CD4-positive, alpha-beta T cell (primary cell): ENCODE results near the gene CAPZB. TPM values are rescaled to one million over a fixed set of nuclear protein-coding genes. Genes with fewer than 3 reads are reported as not detected.

Experiments
- ATAC-seq: fragments of 200-7000 bp; cut with Tn5 transposase; one replicate; pipeline ENCODE4 v1.10.0; 2022; ENCODE audit warnings: mild to moderate bottlenecking; ENCODE audit not compliant: poor library complexity
- CTCF ChIA-PET: fragments of 350-600 bp; sonication (Branson Sonifier 250); formaldehyde crosslinking; loops from one replicate; lab custom pipeline; 2021; ENCODE audit warnings: antibody characterized with exemption, inconsistent platforms; lab: Charles Lee
- POLR2A ChIA-PET: fragments of 350-600 bp; sonication (Branson Sonifier 250); formaldehyde crosslinking; loops from one replicate; lab custom pipeline; 2021; ENCODE audit warnings: antibody characterized with exemption, inconsistent platforms; lab: Charles Lee
- DNase-seq, 14 experiments: peaks; one replicate each; pipeline ENCODE4 v3.0.0-alpha.2; 2013 to 2020; ENCODE audit warnings: mixed read lengths in 2 of 14
- H3K27ac ChIP-seq, 2 donors: one replicate each; pipeline versions ENCODE4 v1.5.1 to v1.7.0; 2013; ENCODE audit warnings: low read length in 2 of 2, low read depth in 1 of 2, mild to moderate bottlenecking in 1 of 2
- H3K27me3 ChIP-seq, 2 experiments: 1 replicate in 1 of 2; 2 replicates in 1 of 2; pipeline versions ENCODE4 v1.6.1 to v1.7.0; 2013; ENCODE audit warnings: low read length in 2 of 2, control low read depth in 1 of 2, mild to moderate bottlenecking in 1 of 2, moderate library complexity in 1 of 2; ENCODE audit not compliant: insufficient read depth in 2 of 2, control insufficient read depth in 1 of 2
- H3K36me3 ChIP-seq: one replicate; pipeline ENCODE4 v1.6.1; 2013; ENCODE audit warnings: low read length, control low read depth; ENCODE audit not compliant: insufficient read depth
- H3K4me1 ChIP-seq: one replicate; pipeline ENCODE4 v1.6.1; 2013; ENCODE audit warnings: low read length, control low read depth; ENCODE audit not compliant: insufficient read depth
- H3K4me3 ChIP-seq: one replicate; pipeline ENCODE4 v1.5.1; 2013; ENCODE audit warnings: mild to moderate bottlenecking, low read length, moderate library complexity
- H3K9me3 ChIP-seq, 2 experiments: 1 replicate in 1 of 2; 2 replicates in 1 of 2; pipeline versions ENCODE4 v1.6.1 to v1.7.0; 2013; ENCODE audit warnings: low read length in 2 of 2, mild to moderate bottlenecking in 2 of 2, control low read depth in 1 of 2, moderate library complexity in 1 of 2; ENCODE audit not compliant: control insufficient read depth in 1 of 2, insufficient read depth in 1 of 2
- H3K27ac Mint-ChIP-seq: one replicate; pipeline ENCODE4 v1.8.0; 2020; ENCODE audit warnings: mixed read lengths
- H3K27me3 Mint-ChIP-seq: one replicate; pipeline ENCODE4 v1.8.0; 2021; ENCODE audit warnings: mixed read lengths
- H3K36me3 Mint-ChIP-seq: one replicate; pipeline ENCODE4 v1.8.0; 2021; ENCODE audit warnings: low read depth, mixed read lengths
- H3K4me1 Mint-ChIP-seq: one replicate; pipeline ENCODE4 v1.8.0; 2021; ENCODE audit warnings: low read depth, mixed read lengths
- H3K4me3 Mint-ChIP-seq: one replicate; pipeline ENCODE4 v1.8.0; 2020; ENCODE audit warnings: mild to moderate bottlenecking, mixed read lengths
- H3K9me3 Mint-ChIP-seq: one replicate; pipeline ENCODE4 v1.8.0; 2020; ENCODE audit warnings: mixed read lengths
- CTCF ChIP-seq: fragments of 200-600 bp; IDR thresholded peaks from one replicate; pipeline ENCODE4 v1.8.0; 2022; ENCODE audit warnings: antibody characterized with exemption, mild to moderate bottlenecking
- intact Hi-C, 2 experiments: fragments of 100-400 bp; cut with DNase I in 1 of 2; cut with micrococcal nuclease in 1 of 2; formaldehyde crosslinking; loops; one replicate each; pipeline versions ENCODE4 v1.15.1 to v1.9.0; 2023 to 2025; cut with DNase I, micrococcal nuclease
- total RNA-seq, 174 experiments: library from RNA in 2 of 174; stranded (reverse) in 2 of 174; gene quantifications; one replicate each; pipeline ENCODE4 v1.2.3 and lab custom pipeline; 2021 to 2026

The CAPZB gene
- total RNA-seq, 2 experiments from 2014 or later, result 168 to 173 TPM

GRCh38 chr1:19347533-19348172, 137.7 kb downstream of the CAPZB start:
- H3K27ac Mint-ChIP-seq, result peak overlapping the region; percentile 51
- no peaks in the 10 kb centered on the region for H3K4me1 Mint-ChIP-seq
- ChIA-PET CTCF (interaction anchor here (1.5 kb wide), 1 partner anchor 235 kb away, joined by 4 read pairs; no protein-coding TSS in a partner anchor), POLR2A (interaction anchor here (0.8 kb wide), 1 partner anchor 16 kb away, joined by 3 read pairs; no protein-coding TSS in a partner anchor)
- H3K4me3 Mint-ChIP-seq, result no peak overlapping the region
- intact Hi-C loops, result no loop called here
- Histone ChIP-seq H3K4me3 (no peak overlapping the region), H3K4me1 (no peaks in the 10 kb centered on the region), H3K36me3 (peaks cover 80% of the 10 kb centered on the region), H3K27ac (no peak overlapping the region), H3K27me3 (no peaks in the 10 kb centered on the region), H3K9me3 (no peaks in the 10 kb centered on the region)
- no peak for DNase-seq
- H3K9me3 Mint-ChIP-seq, result no peaks in the 10 kb centered on the region
- no peak for ATAC-seq
- no peaks in the 10 kb centered on the region for H3K27me3 Mint-ChIP-seq
- no peak for TF ChIP-seq CTCF
- H3K36me3 Mint-ChIP-seq, result peaks cover 79% of the 10 kb centered on the region

- Mint-ChIP-seq H3K4me3 (no peak overlapping the region), H3K4me1 (peaks cover 6% of the 10 kb centered on the region), H3K36me3 (peaks cover 82% of the 10 kb centered on the region), H3K9me3 (no peaks in the 10 kb centered on the region), H3K27ac (no peak overlapping the region), H3K27me3 (no peaks in the 10 kb centered on the region)
- DNase-seq (no peak), ATAC-seq (no peak)
- Histone ChIP-seq H3K4me3 (no peak overlapping the region), H3K27me3 (no peaks in the 10 kb centered on the region), H3K27ac (no peak overlapping the region), H3K9me3 (no peaks in the 10 kb centered on the region), H3K4me1 (peaks cover 8% of the 10 kb centered on the region), H3K36me3 (peaks cover 83% of the 10 kb centered on the region)
- intact Hi-C loops, result no loop called here
- ChIA-PET CTCF (no interaction called here), POLR2A (interaction anchor here (0.6 kb wide), 1 partner anchor 244 kb away, joined by 3 read pairs; no protein-coding TSS in a partner anchor)
- no peak for TF ChIP-seq CTCF
These were observed 139.3 kb downstream of the CAPZB start for GRCh38 chr1:19346026-19346425.

DNA sequence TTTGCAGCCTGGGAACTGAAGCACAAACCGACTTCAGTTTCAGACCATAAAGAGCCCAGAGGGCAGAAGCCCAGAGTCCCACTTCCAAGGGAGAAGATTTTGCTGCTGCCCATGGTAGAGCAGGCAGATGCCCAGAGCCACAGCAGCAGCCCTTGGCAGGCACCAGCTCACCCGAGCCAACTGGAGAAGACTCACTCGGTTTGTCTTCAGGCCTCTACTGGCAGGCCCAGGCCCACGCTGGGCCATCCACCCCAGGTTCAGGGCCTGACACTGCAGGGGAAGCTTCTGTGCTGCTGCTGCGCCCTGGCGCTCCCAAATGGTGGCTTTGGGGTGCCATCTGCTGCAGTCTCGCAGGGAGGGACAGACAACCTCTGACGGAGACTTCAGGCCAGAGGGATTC, 139.9 kb downstream of the CAPZB start:
- Mint-ChIP-seq H3K27me3 (no peaks in the 10 kb centered on the region), H3K36me3 (peaks cover 84% of the 10 kb centered on the region), H3K4me1 (peaks cover 6% of the 10 kb centered on the region), H3K4me3 (no peak overlapping the region), H3K9me3 (no peaks in the 10 kb centered on the region), H3K27ac (no peak overlapping the region)
- Histone ChIP-seq H3K9me3 (no peaks in the 10 kb centered on the region), H3K4me1 (peaks cover 8% of the 10 kb centered on the region), H3K36me3 (peaks cover 86% of the 10 kb centered on the region), H3K27me3 (no peaks in the 10 kb centered on the region), H3K4me3 (no peak overlapping the region), H3K27ac (no peak overlapping the region)
- CTCF ChIA-PET, result no interaction called here
- POLR2A ChIA-PET, result no interaction called here
- ATAC-seq (no peak), DNase-seq (no peak)
- intact Hi-C loops, result loop anchor here in 1 of 2 experiments (2.0 kb wide), 1 partner anchor 237 kb away; no protein-coding TSS in a partner anchor
- TF ChIP-seq CTCF, result no peak
